HG03378 (cell line): ENCODE measurements around the gene ALKBH7.
"Not testable (repeated sequence)": the region's sequence is repeated elsewhere in the genome, so short reads cannot be mapped to it uniquely, and the experiment has no call there.

Experiments used
- ATAC-seq: cut with Tn5 transposase; IDR thresholded peaks from one replicate; pipeline ENCODE4 v1.9.1; 2021; ENCODE audit warnings: mild to moderate bottlenecking, moderate library complexity; ENCODE audit not compliant: unreplicated experiment

Gene ALKBH7, protein sequence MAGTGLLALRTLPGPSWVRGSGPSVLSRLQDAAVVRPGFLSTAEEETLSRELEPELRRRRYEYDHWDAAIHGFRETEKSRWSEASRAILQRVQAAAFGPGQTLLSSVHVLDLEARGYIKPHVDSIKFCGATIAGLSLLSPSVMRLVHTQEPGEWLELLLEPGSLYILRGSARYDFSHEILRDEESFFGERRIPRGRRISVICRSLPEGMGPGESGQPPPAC

DNA sequence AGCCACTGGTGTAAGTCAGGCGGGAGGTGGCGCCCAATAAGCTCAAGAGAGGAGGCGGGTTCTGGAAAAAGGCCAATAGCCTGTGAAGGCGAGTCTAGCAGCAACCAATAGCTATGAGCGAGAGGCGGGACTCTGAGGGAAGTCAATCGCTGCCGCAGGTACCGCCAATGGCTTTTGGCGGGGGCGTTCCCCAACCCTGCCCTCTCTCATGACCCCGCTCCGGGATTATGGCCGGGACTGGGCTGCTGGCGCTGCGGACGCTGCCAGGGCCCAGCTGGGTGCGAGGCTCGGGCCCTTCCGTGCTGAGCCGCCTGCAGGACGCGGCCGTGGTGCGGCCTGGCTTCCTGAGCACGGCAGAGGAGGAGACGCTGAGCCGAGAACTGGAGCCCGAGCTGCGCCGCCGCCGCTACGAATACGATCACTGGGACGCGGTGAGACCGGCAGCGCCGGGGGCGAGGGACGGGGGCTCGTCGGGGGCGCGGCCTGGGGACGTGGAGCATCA, at the start of gene ALKBH7:
Gene ALKBH7 (plus strand): TSS at position 201 of the 502 bp plus-strand sequence. CDS start 27 bp downstream, at position 228.
- peak; percentile 79 for ATAC-seq

DNA sequence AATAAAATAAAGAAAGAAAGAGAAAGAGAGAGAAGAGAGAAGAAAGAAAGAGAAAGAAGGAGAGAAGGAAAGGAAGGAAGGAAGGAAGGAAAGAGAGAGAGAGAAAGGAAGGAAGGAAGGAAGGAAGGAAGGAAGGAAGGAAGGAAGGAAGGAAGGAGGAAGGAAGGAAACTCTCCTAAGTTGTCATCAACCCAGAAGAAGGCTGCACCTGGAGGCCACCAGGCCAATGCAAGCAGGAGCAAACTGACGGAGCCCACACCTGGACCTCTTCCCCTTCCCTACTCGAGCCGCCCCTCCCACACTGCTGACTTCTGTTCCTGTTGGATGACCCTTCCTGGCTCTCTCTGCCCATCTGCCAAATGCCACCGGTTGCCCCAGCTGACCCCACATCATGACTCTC, 47.8 kb upstream of the ALKBH7 start:
- ATAC-seq: no peak

DNA sequence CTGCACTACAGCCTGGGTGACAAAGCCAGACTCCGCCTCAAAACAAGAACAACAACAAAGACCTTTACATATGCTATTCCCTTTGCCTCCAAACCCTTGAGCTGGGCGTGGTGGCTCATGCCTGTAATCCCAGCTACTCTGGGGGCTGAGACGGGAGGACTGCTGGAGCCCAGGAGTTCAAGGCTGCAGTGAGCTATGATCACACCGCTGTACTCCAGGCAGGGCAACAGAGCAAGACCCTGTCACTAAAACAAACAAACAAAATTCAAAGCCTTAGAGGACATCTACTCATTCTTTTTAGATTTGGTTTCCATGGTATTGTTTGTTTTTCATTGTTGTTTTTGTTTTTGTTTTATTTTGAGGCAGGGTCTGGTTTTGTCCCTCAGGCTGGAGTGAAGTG, 47.0 kb upstream of the ALKBH7 start:
- ATAC-seq: no peak

DNA sequence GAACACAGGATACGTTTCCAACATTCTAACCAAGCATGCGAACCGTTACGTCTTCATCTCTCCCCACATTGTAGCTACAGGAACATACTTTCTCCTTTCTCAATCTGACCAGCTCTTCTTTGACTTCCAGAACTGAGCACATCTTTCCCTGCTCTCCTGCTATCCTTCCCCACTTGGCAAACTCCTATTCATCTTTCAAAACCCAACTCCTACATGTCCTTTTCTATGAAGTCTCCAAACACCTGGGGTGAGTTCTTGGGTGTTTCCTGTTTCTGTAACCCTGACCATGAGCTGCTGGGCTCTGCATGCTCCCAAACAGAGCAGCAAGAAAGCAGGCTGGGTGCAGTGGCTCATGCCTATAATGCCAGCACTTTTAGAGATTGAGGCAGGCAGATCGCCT, 45.8 kb upstream of the ALKBH7 start:
- ATAC-seq: no peak

DNA sequence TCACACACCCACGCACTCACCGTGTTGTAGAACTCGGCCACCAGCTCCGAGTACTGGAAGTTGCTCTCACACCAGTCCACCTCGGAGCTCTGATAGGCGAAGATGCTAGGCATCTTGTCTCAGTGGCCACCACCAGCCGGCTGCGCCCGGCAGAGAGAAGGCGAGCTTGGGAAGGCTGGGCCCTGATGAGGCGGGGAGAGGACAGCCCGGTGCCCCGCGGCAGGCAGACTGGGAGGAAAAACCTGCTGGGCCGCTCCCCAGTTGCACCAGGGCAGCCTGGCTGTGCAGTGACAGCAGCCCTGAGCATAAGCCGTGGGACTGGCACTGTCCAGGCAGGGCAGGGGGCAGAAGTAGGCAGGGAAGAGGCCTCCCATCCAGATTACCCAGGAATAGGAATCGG, 39.2 kb upstream of the ALKBH7 start, which contains the start of gene ACER1:
Gene ACER1 (minus strand): TSS at position 174 of the 400 bp plus-strand sequence. CDS start 61 bp downstream, at position 113.
- no peak for ATAC-seq

DNA sequence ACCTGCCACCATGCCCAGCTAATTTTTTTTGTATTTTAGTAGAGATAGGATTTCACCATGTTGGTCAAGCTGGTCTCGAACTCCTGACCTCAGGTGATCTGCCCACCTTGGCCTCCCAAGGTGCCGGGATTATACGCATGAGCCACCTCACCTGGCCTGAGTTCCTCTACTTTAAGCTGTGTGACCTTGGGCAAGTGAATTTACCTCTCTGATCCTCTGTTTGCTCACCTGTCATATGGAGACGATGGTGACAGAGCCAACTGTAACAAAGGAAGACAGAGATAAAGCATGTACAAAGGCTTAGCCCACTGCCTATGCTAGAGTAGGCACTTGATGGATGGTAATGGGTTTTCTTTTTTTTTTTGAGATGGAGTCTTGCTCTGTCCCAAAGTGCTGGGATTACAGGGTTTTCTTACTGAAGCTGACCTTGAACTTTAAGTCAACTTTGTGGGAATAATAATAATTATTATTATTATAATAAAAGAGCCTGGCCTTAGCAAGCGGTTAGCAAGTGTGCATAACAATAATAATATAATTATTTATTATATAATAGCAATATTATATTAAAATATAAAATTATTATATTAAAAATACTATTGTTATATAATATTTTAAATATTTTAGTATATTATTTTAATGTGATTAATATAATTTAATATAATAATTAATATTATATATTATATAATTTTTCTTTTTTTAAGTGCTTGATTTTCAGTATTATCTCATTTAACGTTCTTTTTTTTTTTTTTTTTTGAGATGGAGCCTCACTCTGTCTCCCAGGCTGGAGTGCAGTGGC, 37.9 kb upstream of the ALKBH7 start:
- ATAC-seq: no peak

DNA sequence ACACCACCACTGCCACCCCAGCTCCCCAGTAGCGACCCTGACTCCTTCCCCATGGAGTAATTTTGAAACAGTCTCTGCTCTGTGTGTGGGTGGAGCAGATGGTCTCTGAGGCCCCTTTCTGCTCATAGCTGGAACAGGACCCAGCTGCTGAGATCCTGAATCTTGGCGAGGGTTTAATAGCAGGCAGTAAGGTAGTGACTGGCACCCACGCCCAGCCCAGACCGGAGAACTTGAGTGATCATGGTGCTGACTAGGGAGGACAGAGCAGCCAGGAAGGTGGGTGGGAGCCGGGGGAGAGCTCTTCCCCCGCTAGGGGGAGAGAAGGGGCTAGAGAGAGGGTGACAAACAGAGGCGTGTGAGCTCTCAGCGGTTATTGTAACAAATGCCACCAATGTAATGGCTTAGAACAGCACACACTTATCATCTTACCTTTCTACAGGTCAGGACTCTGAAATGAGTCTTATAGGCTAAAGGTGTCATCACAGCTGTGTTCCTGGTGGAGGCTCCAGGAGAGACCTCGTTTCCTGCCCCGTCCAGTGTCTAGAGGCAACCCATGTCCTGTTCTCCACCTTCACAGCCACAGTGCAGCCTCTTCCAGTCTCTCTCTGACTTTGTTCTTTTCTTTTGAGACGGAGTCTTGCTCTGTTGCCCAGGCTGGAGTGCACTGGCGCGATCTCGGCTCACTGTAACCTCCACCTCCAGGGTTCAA, 31.9 kb upstream of the ALKBH7 start:
- no peak for ATAC-seq

DNA sequence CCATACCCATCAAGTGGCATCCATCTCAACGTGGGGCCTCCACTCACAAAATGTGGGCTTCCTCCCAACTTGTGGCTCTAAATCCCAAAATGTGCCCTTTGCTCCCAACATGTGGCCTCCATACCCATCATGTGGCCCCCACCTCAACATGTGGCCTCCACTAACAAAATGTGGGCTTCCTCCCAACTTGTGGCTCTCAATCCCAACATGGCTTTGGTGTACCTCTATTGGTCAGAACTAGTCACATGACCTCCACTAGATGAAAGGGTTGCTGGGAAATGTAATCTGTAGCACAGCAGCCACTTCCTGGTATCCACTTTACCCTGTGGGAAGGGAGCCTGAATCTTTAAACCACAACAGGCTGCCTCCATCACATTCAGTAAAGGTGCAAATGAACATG, 29.1 kb upstream of the ALKBH7 start:
- no peak for ATAC-seq

DNA sequence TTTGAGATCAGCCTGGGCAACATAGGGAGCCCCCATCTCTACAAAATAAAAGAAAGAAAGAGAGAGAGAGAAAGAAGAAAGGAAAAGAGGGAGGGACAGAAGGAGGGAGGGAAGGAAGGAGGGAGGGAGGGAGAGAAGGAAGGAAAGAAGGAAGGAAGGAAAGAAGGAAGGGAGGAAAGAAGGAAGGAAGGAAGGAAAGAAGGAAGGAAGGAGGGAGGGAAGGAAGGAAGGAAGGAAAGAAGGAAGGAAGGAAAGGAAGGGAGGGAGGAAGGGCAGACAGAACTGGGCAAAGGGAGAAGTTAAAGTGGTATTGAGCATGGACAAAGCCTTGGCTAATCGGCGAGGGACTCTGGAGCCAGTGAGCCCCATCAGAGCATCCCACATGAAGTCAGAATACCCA, 23.3 kb upstream of the ALKBH7 start:
- ATAC-seq: not testable (repeated sequence)

DNA sequence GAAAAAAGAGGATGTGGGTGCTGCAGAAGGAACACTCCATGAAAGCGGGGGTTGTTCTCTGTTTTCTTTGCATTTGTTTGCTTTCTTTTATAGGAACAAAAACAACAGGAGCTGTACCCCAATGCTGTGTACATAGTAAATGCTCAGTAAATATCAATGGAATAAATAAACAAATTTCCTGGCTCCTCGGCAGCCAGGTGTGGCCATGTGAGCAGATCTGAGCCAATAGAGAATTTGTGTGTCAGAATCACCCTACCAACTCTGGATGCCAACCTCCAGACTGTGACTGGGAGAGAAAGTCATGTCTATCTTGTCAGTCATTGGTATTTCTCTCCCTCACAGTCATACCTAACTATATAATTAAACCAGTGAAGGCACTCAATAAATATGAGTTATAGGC, 21.9 kb upstream of the ALKBH7 start:
- no peak for ATAC-seq

DNA sequence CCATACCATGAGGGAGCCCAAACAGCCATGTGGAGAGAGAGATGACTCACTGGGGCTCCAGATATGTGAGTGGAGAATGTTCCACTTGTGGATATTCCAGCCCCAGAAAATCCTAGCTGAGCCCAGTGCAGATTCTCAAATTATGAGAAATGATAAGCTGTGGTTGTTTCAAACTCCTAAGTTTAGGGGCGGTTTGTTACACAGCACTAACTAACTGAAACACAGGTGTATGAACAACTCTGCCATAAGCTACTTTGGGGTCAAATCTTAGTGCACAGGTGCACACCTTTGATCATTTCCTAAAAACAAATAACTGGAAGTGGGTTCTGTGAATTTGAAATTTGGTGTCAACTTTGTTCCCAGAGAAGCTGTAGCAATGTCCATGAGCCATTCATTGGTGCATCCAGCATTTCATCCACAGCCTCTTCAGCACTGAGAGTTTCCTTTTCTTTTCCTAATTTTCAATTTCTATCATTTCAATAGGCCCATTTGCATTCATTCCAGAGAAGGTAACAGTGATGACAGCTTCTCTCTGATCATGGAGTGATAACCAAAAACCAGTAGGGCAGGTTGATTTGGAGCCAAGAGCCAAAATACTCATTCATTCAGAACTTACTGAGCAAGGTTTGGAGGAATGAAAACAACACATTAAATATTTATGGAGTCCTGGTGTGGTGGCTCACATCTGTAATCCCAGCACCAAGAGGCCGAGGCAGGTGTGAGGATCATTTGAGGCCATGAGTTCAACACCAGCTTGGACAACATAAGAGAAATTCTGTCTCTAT, 20.0 kb upstream of the ALKBH7 start:
- no peak for ATAC-seq

DNA sequence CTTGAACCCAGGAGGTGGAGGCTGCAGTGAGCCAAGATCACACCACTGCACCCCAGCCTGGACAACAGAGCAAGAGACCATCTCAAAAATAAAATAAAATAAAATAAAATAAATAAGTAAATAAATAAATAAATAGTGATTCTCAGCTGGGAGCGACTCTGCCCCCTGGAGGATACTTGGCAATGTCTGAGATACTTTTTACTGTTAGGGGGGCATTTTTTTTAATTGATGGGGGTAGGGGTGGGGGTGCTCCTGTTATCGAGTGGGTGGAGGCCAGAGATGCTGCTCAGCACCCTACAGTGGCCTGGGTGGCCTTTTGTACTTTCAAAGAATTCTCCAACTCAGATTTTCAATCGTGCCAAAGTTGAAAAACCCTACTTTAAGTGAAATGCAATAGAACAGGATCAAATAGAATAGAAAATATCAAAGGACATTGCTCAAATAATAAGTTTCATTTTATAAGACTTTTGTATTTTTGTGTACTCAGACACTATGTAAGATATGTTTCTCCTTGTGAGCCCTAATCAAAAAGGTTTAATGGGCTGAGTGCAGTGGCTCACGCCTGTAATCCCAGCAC, 18.4 kb upstream of the ALKBH7 start:
- ATAC-seq: no peak

DNA sequence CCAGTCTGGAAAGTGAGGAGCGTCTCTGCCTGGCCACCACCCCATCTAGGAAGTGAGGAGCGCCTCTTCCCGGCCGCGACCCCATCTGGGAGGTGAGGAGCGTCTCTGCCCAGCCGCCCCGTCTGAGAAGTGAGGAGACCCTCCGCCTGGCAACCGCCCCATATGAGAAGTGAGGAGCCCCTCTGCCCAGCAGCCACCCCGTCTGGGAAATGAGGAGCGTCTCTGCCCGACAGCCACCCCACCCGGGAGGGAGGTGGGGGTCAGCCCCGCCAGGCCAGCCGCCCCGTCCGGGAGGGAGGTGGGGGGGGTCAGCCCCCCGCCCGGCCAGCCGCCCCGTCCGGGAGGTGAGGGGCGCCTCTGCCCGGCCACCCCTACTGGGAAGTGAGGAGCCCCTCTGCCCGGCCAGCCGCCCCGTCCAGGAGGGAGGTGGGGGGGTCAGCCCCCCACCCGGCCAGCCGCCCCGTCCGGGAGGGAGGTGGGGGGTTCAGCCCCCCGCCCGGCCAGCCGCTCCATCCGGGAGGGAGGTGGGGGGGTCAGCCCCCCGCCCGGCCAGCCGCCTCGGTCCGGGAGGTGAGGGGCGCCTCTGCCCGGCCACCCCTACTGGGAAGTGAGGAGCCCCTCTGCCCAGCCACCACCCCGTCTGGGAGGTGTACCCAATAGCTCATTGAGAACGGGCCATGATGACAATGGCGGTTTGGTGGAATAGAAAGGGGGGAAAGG, 17.1 kb upstream of the ALKBH7 start:
- ATAC-seq: not testable (repeated sequence)

DNA sequence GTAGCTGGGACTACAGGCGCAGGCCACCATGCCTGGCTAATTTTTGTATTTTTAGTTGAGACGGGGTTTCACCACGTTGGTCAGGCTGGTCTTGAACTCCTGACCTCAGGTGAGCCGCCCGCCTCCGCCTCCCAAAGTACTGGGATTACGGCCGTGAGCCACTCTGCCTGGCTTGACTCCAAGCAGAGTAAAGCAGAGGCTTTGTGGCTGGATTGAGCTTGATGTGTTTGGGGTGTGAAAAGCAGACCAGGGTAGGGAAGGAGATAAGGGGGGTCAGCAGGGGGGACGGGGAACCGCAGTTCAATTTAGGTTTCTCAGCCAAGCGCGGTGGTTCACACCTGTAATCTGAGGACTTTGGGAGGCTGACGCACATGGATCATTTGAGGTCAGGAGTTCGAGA, 15.4 kb upstream of the ALKBH7 start:
- ATAC-seq: no peak

DNA sequence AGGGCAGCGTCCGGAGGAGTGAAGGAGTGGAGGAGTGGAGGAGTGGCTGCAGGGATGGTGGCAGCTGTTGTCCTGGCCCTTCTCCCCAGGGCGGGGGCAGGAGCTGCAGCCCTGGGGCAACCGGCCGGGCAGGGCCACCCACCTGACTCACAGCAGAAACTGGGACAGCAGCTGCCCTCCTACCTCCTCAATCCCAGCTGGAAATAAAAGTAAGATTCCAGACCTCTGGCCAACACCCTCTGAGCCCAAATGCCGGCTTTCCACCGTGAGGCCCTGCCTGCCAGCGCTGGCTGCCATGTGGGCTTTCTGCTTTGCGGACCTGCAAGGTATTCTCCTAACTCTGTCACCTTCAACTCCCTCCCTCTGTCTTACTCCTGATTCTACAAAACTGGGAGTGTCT, 14.6 kb upstream of the ALKBH7 start:
- ATAC-seq: no peak

DNA sequence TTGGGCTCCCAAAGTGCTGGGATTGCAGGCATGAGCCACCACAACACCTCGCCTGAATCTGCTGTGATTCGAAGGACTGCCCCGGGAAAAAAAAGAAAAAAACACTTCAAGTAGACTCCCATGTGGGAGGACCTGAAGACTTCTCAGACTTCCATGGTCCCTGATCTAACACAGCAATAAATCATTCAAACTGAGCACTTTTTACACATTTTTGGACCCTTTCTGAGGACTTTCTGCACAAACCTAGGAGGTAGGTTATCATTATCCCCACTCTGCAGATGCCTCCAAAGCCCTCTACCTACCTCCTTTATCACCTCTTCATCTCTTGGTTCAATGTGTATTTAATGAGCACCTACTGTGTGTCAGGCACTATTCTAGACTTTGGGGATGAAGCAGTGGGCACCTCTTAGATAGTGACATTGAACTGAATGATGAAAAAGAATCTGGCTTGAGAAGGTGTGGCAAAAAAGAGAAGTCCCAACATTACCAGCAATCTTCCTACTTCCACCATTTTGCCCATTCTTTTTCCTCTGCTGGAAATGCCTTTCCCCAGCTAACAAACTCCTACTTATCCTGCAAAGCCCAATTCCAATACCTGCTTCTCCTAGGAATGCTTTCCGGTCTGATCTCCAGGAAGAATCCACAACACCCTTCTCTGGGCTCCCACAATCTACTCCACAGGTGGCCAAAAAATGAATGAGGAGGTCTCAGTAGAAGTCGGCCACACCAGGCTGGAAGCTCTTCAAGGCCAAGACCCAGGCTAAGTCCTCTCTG, 12.8 kb upstream of the ALKBH7 start:
- ATAC-seq: no peak

DNA sequence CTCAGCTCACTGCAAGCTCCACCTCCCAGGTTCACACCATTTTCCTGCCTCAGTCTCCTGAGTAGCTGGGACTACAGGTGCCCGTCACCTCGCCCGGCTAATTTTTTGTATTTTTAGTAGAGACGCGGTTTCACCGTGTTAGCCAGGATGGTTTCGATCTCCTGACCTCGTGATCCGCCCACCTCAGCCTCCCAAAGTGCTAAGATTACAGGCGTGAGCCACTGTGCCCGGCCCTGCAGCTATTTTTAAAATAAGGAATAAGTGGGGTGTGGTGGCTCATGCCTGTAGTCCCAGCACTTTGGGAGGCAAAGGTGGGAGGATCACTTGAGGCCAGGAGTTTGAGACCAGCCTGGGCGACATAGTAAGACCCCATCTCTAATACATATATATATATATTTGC, 12.1 kb upstream of the ALKBH7 start:
- ATAC-seq: not testable (repeated sequence)

DNA sequence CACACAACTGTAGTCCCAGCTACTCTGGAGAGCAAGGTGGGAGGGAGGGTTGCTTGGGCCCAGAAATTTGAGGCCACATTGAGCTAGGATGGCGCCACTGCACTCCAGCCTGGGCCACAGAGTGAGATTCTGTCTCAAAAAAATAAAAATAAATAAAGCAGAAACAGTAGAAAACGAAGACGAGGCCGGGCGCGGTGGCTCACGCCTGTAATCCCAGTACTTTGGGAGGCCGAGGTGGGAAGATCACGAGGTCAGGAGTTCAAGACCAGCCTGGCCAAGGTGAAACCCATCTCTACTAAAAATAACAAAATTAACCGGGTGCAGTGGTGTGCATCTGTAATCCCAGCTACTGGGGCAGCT, 11.8 kb upstream of the ALKBH7 start:
- ATAC-seq: not testable (repeated sequence)

DNA sequence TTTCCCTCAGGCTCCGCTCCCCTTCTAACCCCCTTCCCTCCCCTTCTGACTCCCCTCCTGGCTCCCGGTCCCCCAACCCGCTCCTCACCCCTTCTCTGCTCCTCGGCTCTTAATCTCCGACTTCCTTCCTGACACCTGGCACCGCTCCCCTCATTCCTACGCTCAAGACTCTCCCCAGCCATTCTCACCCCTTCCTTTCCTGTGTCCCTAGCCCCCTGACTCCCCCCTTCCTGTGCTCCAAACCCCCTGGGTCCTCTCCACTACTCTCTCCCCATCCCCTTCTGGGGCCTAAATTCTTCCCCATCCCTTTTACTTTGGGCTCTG, 10.6 kb upstream of the ALKBH7 start:
- no peak for ATAC-seq
